MM.1S (cell line): ENCODE measurements around the gene THRB.

Experiments
- DNase-seq: peaks from one replicate; pipeline ENCODE4 v3.0.0-alpha.2; 2015
- H2AFZ ChIP-seq: fragments of 300-600 bp; sonication (generic); 2 replicates; pipeline ENCODE4 v1.6.0; 2016; ENCODE audit warnings: antibody characterized with exemption, low read length
- H3F3A ChIP-seq: fragments of 300-600 bp; sonication (generic); 2 replicates; pipeline ENCODE4 v1.6.1; 2016; ENCODE audit warnings: mild to moderate bottlenecking, antibody characterized with exemption, low read length, moderate library complexity, mixed read lengths; ENCODE audit not compliant: insufficient read depth
- H3K27ac ChIP-seq: fragments of 300-600 bp; sonication (generic); 2 replicates; pipeline ENCODE4 v1.5.1; 2016; ENCODE audit warnings: mild to moderate bottlenecking, low read length
- H3K27me3 ChIP-seq: fragments of 300-600 bp; sonication (generic); replicated peaks from 2 replicates; pipeline ENCODE4 v1.6.0; 2016; ENCODE audit warnings: low read length; ENCODE audit not compliant: insufficient read depth
- H3K36me3 ChIP-seq: fragments of 300-600 bp; sonication (generic); replicated peaks from 2 replicates; pipeline ENCODE4 v1.6.1; 2016; ENCODE audit warnings: mild to moderate bottlenecking, low read length, mixed read lengths; ENCODE audit not compliant: insufficient read depth
- H3K4me1 ChIP-seq: fragments of 300-600 bp; sonication (generic); 2 replicates; pipeline ENCODE4 v1.6.1; 2016; ENCODE audit warnings: low read length, mixed read lengths
- H3K4me2 ChIP-seq: fragments of 300-600 bp; sonication (generic); 2 replicates; pipeline ENCODE4 v1.6.0; 2016; ENCODE audit warnings: low read depth, low read length
- H3K4me3 ChIP-seq: fragments of 300-600 bp; sonication (generic); 2 replicates; pipeline ENCODE4 v1.5.1; 2016; ENCODE audit warnings: low read length, mixed read lengths
- H3K79me2 ChIP-seq: fragments of 300-600 bp; sonication (generic); 2 replicates; pipeline ENCODE4 v1.6.1; 2016; ENCODE audit warnings: mixed run types, low read length, mixed read lengths
- H3K9ac ChIP-seq: fragments of 300-600 bp; sonication (generic); 2 replicates; pipeline ENCODE4 v1.6.1; 2016; ENCODE audit warnings: low read length, mixed read lengths
- H3K9me2 ChIP-seq: fragments of 300-600 bp; sonication (generic); replicated peaks from 2 replicates; pipeline ENCODE4 v1.6.1; 2016; ENCODE audit warnings: mild to moderate bottlenecking, low read length, mixed read lengths; ENCODE audit not compliant: insufficient read depth
- H3K9me3 ChIP-seq: fragments of 300-600 bp; sonication (generic); replicated peaks from 2 replicates; pipeline ENCODE4 v1.6.1; 2016; ENCODE audit warnings: mild to moderate bottlenecking, low read length, mixed read lengths; ENCODE audit not compliant: insufficient read depth
- H4K20me1 ChIP-seq: fragments of 300-600 bp; sonication (generic); 2 replicates; pipeline ENCODE4 v1.6.1; 2016; ENCODE audit warnings: mild to moderate bottlenecking, low read length, moderate library complexity, mixed read lengths; ENCODE audit not compliant: insufficient read depth
- EZH2 ChIP-seq: fragments of 300-600 bp; sonication (generic); optimal IDR thresholded peaks from 2 replicates; pipeline ENCODE3; 2017; ENCODE audit warnings: low read depth, mild to moderate bottlenecking, antibody characterized with exemption, low read length, mixed read lengths
- EZH2phosphoT487 ChIP-seq: fragments of 300-600 bp; sonication (generic); IDR thresholded peaks from 2 replicates; pipeline ENCODE4 v1.6.1; 2018; ENCODE audit warnings: antibody characterized with exemption, low read length
- TF ChIP-seq, protein P1 (sequence below): fragments of 300-600 bp; sonication (generic); IDR thresholded peaks from 2 replicates; pipeline ENCODE4 v1.5.1; 2016; ENCODE audit warnings: antibody characterized with exemption, low read length, mixed read lengths

Gene THRB

DNA sequence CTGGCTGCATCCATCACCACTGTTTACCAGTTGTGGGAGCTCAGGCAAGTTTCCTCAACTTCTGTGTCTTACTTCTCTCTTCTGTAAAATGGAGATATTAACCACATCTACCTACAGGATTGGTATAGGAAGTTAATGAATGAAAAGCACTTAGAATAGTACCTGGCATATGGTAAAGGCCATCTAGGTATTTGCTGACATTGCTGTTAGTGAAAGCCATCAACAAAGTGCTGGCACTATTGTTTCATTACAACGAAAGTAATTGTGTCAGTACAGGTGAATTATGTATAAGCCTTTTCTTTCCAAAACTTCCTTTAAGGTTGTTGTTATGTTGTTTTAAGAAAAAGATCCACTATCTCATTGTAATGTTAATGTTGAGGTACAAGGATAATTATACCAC lies 352.5 kb downstream of the THRB start:
- H3K4me3 ChIP-seq: no peak overlapping the region
- no peak overlapping the region for H3K9ac ChIP-seq
- TF ChIP-seq, protein P1, sequence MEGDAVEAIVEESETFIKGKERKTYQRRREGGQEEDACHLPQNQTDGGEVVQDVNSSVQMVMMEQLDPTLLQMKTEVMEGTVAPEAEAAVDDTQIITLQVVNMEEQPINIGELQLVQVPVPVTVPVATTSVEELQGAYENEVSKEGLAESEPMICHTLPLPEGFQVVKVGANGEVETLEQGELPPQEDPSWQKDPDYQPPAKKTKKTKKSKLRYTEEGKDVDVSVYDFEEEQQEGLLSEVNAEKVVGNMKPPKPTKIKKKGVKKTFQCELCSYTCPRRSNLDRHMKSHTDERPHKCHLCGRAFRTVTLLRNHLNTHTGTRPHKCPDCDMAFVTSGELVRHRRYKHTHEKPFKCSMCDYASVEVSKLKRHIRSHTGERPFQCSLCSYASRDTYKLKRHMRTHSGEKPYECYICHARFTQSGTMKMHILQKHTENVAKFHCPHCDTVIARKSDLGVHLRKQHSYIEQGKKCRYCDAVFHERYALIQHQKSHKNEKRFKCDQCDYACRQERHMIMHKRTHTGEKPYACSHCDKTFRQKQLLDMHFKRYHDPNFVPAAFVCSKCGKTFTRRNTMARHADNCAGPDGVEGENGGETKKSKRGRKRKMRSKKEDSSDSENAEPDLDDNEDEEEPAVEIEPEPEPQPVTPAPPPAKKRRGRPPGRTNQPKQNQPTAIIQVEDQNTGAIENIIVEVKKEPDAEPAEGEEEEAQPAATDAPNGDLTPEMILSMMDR: no peak
- TF ChIP-seq EZH2: no peak
- TF ChIP-seq EZH2phosphoT487: no peak
- peaks cover 18% of the 10 kb centered on the region for H3K4me1 ChIP-seq
- H3K9me2 ChIP-seq: no peaks in the 10 kb centered on the region
- H3K4me2 ChIP-seq: no peak overlapping the region
- H3F3A ChIP-seq: peaks cover 15% of the 10 kb centered on the region
- H3K27me3 ChIP-seq: no peaks in the 10 kb centered on the region
- H3K9me3 ChIP-seq: no peaks in the 10 kb centered on the region
- H3K27ac ChIP-seq: no peak overlapping the region
- DNase-seq: no peak
- no peaks in the 10 kb centered on the region for H3K36me3 ChIP-seq
- H2AFZ ChIP-seq: no peak overlapping the region
- no peaks in the 10 kb centered on the region for H4K20me1 ChIP-seq
- H3K79me2 ChIP-seq: no peaks in the 10 kb centered on the region

DNA sequence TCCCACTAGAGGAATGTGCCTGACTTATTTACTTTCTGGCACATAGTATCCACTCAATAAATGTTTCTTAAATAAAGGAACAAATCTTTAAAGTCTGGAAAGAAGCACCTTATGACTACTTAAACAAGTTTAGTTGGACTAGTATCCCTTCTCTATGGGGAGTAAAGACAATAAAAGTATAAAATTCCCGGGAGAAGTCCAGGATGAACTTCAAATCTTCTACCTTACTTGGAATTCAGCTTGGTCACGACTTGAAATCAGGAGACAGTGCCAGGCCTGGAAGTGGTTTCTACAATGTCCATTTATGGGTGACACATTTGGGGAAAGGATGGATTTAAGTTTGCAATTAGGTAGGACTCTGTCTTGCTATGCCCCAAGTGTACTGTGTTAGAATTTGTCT lies 353.1 kb downstream of the THRB start:
- Histone ChIP-seq H3K36me3 (no peaks in the 10 kb centered on the region), H3K4me3 (no peak overlapping the region), H3K9ac (no peak overlapping the region), H3K4me2 (no peak overlapping the region), H3K9me3 (no peaks in the 10 kb centered on the region), H3F3A (peaks cover 20% of the 10 kb centered on the region), H3K27me3 (no peaks in the 10 kb centered on the region), H3K9me2 (no peaks in the 10 kb centered on the region), H2AFZ (no peak overlapping the region), H3K79me2 (no peaks in the 10 kb centered on the region), H4K20me1 (no peaks in the 10 kb centered on the region), H3K4me1 (peaks cover 23% of the 10 kb centered on the region), H3K27ac (no peak overlapping the region)
- DNase-seq: no peak
- TF ChIP-seq EZH2phosphoT487 (no peak), EZH2 (no peak)
- TF ChIP-seq, protein P1: no peak

DNA sequence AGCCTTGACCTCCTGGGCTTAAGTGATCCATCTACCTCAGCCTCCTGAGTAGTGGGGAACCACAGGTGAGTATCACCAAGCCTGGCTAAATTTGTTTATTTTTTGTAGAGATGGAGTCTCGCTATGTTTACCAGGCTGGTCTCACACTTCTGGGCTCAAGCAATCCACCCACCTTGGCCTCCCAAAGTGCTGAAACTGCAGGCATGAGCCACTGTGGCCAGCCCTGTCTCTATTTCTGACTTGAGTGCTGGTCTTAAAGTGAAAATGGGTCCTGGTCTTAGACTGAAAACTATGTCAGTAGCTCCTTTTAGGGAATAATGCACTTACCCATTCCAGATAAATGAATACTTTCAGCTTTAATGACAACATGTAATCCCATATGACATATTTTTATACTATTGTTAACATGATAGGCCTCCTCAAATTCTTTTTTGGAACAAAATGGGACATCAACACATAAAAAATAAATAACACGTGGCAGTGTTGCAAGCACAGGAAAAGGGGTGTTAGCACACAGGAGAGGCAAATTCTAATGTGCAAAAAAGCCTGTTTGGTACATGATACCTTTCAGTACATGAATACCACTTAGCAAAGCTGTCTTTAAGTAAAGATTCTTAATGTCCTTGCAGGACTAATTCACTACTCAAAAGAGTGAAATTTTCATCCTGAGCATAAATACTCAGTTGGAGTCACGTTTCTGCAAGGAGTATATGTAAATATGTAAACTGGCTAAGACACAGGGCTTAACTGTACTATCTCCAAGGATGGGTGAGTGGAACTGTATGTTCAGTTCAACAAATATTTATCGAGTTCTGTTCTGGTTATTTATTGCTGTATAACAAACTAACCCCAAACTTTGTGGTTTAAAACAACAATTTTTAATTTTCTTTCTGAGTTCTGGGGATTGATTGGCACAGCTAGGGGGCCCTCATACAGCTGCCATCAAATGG lies 354.9 kb downstream of the THRB start:
- H3K9ac ChIP-seq: no peak overlapping the region
- H3K79me2 ChIP-seq: no peaks in the 10 kb centered on the region
- no peaks in the 10 kb centered on the region for H3K9me3 ChIP-seq
- H3K9me2 ChIP-seq: no peaks in the 10 kb centered on the region
- H3K27ac ChIP-seq: no peak overlapping the region
- H3K27me3 ChIP-seq: no peaks in the 10 kb centered on the region
- H3K36me3 ChIP-seq: no peaks in the 10 kb centered on the region
- H3K4me1 ChIP-seq: peaks cover 26% of the 10 kb centered on the region
- no peak for TF ChIP-seq EZH2phosphoT487
- no peak for TF ChIP-seq EZH2
- TF ChIP-seq, protein P1: no peak
- H3K4me2 ChIP-seq: no peak overlapping the region
- no peak overlapping the region for H3K4me3 ChIP-seq
- peaks cover 20% of the 10 kb centered on the region for H3F3A ChIP-seq
- H4K20me1 ChIP-seq: no peaks in the 10 kb centered on the region
- DNase-seq: no peak
- no peak overlapping the region for H2AFZ ChIP-seq
